Measurements from ENCODE around the gene DACH2.

- TF ChIP-seq TAF1 (IDR thresholded peaks at IDR 0.05; ENCODE audit: borderline replicate concordance, insufficient read depth, low read length) (no peak), REST (IDR thresholded peaks at IDR 0.05; ENCODE audit: insufficient read depth in 1 of 2, low read depth in 2 of 2, low read length in 2 of 2) (no peak), SIN3A (IDR thresholded peaks at IDR 0.05; ENCODE audit: borderline replicate concordance, insufficient read depth, low read length) (no peak), POLR2AphosphoS5 (IDR thresholded peaks at IDR 0.05; ENCODE audit: low read depth, low read length) (no peak)
These were observed 200.4 kb downstream of the DACH2 start for GRCh38 chrX:86348669-86349068.
